CD4-positive, CD25-positive, alpha-beta regulatory T cell (primary cell): ENCODE measurements around the gene SIX4. TPM values are rescaled to one million over a fixed set of nuclear protein-coding genes. Genes with fewer than 3 reads are reported as not detected.
A peak's percentile ranks its signal among the peaks of the same experiment; 100 is the strongest.

ENCODE experiments used
- ATAC-seq, 2 donors: fragments of 150-1000 bp; cut with Tn5 transposase; one replicate each; pipeline ENCODE4 v1.10.0; 2021; ENCODE audit warnings: low read depth in 2 of 2, moderate number of reproducible peaks in 2 of 2, moderate library complexity in 1 of 2
- DNase-seq, 3 donors: peaks; one replicate each; pipeline versions ENCODE4 v3.0.0 to v3.0.0-alpha.2; 2012 to 2022; ENCODE audit warnings: mixed read lengths in 1 of 3
- H3K27ac ChIP-seq: one replicate; pipeline ENCODE4 v1.7.0; 2013; ENCODE audit warnings: mild to moderate bottlenecking, low read length; ENCODE audit not compliant: insufficient read depth, poor library complexity, severe bottlenecking
- H3K27me3 ChIP-seq: one replicate; pipeline ENCODE4 v1.7.0; 2013; ENCODE audit warnings: low read length; ENCODE audit not compliant: control insufficient read depth, insufficient read depth
- H3K36me3 ChIP-seq: one replicate; pipeline ENCODE4 v1.7.0; 2013; ENCODE audit warnings: mild to moderate bottlenecking, low read length, moderate library complexity; ENCODE audit not compliant: control insufficient read depth, insufficient read depth
- H3K4me1 ChIP-seq: 2 replicates; pipeline ENCODE4 v1.7.0; 2013; ENCODE audit warnings: mild to moderate bottlenecking, low read length; ENCODE audit not compliant: insufficient read depth, control insufficient read depth, poor library complexity, severe bottlenecking
- H3K4me3 ChIP-seq: one replicate; pipeline ENCODE4 v1.7.0; 2013; ENCODE audit warnings: low read depth, mild to moderate bottlenecking, low read length, moderate library complexity
- H3K9me3 ChIP-seq, 2 experiments: 1 replicate in 1 of 2; 2 replicates in 1 of 2; pipeline ENCODE4 v1.7.0; 2013; ENCODE audit warnings: low read length in 2 of 2, mild to moderate bottlenecking in 1 of 2, moderate library complexity in 1 of 2; ENCODE audit not compliant: control insufficient read depth in 2 of 2
- H3K27ac Mint-ChIP-seq, 3 donors: one replicate each; pipeline ENCODE4 v1.8.0; 2020 to 2022; ENCODE audit warnings: mild to moderate bottlenecking in 3 of 3, mixed read lengths in 3 of 3, moderate library complexity in 2 of 3
- H3K27me3 Mint-ChIP-seq: one replicate; pipeline ENCODE4 v1.8.0; 2022; ENCODE audit warnings: mild to moderate bottlenecking, mixed read lengths
- H3K36me3 Mint-ChIP-seq: one replicate; pipeline ENCODE4 v1.8.0; 2020; ENCODE audit warnings: mixed read lengths
- H3K4me1 Mint-ChIP-seq, 4 donors: one replicate each; pipeline ENCODE4 v1.8.0; 2020 to 2022; ENCODE audit warnings: mixed read lengths in 4 of 4, mild to moderate bottlenecking in 1 of 4
- H3K4me3 Mint-ChIP-seq, 4 donors: one replicate each; pipeline ENCODE4 v1.8.0; 2020 to 2022; ENCODE audit warnings: mild to moderate bottlenecking in 4 of 4, mixed read lengths in 4 of 4, moderate library complexity in 3 of 4
- H3K9me3 Mint-ChIP-seq, 7 donors: one replicate each; pipeline ENCODE4 v1.8.0; 2020 to 2022; ENCODE audit warnings: mixed read lengths in 7 of 7, mild to moderate bottlenecking in 3 of 7, moderate library complexity in 2 of 7
- polyA plus RNA-seq, 4 donors: library from polyadenylated mRNA; unstranded; fragments of 300-500 nt; fragmentation: Illumina TruSeq; gene quantifications; one replicate each; pipeline ENCODE4 v1.2.3, GENCODE V29; 2021
- total RNA-seq: library from RNA; stranded (reverse); gene quantifications from one replicate; pipeline ENCODE4 v1.2.3, GENCODE V29; 2022

SIX4 gene
- total and polyA plus RNA-seq, 5 donors from 2014 or later, result not detected

DNA sequence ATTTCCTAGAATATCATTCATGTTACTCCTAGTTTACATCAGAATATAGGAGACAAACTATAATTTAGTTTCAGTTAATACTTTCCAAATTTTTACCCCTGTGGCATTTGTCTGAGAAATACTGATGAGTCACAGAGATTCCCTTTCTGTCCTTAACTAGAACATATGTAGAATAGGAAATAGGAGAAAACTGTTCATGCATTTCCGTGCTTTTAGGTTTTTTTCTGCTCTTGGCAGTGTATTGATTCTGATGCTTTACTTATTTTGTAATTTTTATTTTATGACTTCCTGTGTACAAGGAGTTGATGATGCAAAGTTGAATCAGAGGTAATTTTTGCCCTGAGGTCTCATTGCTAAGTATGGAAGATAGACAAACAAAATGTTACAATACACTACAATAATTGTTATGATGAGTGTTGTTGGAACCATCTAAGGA, 33.4 kb upstream of the SIX4 start:
- no peak overlapping the region for H3K4me3 Mint-ChIP-seq
- no peaks in the 10 kb centered on the region for H3K27me3 ChIP-seq
- H3K27ac ChIP-seq, result no peak overlapping the region
- H3K27me3 Mint-ChIP-seq, result no peaks in the 10 kb centered on the region
- ATAC-seq (no peak), DNase-seq (no peak)
- H3K4me3 ChIP-seq, result no peak overlapping the region
- peaks cover 0 to 2% (median 0%) of the 10 kb centered on the region in 7 donors for H3K9me3 Mint-ChIP-seq
- H3K4me1 Mint-ChIP-seq, result peaks cover 21 to 57% (median 42%) of the 10 kb centered on the region in 4 donors
- peak overlapping the region in 1 of 3 donors; percentile 7 for H3K27ac Mint-ChIP-seq
- H3K36me3 Mint-ChIP-seq, result peaks cover 16% of the 10 kb centered on the region
- peaks cover 24% of the 10 kb centered on the region for H3K4me1 ChIP-seq
- H3K9me3 ChIP-seq, result no peaks in the 10 kb centered on the region
- no peaks in the 10 kb centered on the region for H3K36me3 ChIP-seq

GRCh38 chr14:60756847-60757246, 32.7 kb upstream of the SIX4 start:
- Mint-ChIP-seq H3K36me3 (peaks cover 16% of the 10 kb centered on the region), H3K4me1 (peaks cover 21 to 57% (median 42%) of the 10 kb centered on the region in 4 donors), H3K27me3 (no peaks in the 10 kb centered on the region), H3K4me3 (no peak overlapping the region), H3K27ac (no peak overlapping the region), H3K9me3 (peaks cover 0 to 2% (median 0%) of the 10 kb centered on the region in 7 donors)
- Histone ChIP-seq H3K27me3 (no peaks in the 10 kb centered on the region), H3K9me3 (no peaks in the 10 kb centered on the region), H3K27ac (no peak overlapping the region), H3K36me3 (no peaks in the 10 kb centered on the region), H3K4me1 (peaks cover 24% of the 10 kb centered on the region), H3K4me3 (no peak overlapping the region)
- DNase-seq, result no peak
- no peak for ATAC-seq

DNA sequence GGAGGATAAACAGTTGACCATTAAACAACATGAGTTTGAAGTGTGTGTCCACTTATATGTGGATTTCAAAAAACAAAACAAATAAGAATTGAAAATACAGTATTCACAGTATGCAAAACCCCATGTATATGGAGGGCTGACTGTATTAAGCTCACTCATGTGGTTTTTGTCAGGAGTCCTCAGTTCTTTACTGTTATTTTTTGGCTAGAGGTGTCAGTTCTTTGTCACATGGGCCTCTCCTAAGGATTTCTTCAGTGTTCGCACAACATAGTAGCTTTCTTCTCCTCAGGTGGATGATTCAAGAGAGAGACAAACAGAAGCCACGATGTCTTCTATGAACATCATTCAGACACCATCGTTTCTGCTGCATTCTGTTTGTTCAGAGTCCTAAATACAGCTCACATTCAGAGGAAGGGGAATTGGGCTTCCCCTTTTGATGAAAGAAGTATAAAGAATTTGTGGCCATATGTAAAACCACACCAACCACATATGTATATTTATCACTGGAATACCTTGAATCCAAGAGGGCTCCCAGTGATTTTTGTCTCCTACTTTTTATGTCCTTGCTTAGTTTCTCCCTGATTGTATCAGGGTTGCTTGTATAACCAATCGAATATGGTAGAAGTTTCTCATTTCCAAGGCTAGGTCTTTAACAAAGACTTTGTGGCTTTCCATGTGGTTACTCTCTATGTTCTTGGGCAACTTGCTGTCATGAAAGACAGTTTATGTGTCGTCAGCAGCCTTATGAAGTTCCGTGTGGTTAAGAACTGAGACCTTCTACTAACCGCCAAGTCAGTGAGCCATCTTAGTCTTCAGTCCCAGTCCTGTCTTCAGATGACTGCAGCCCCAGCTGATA, 29.3 kb upstream of the SIX4 start:
- peaks cover 12 to 51% (median 32%) of the 10 kb centered on the region in 4 donors for H3K4me1 Mint-ChIP-seq
- peaks cover 15% of the 10 kb centered on the region for H3K36me3 Mint-ChIP-seq
- H3K9me3 ChIP-seq, result no peaks in the 10 kb centered on the region
- H3K4me1 ChIP-seq, result peaks cover 23% of the 10 kb centered on the region
- peak overlapping the region in 2 of 3 donors; percentile 22 to 79 for H3K27ac Mint-ChIP-seq
- no peaks in the 10 kb centered on the region for H3K27me3 ChIP-seq
- peak overlapping the region; percentile 27 for H3K27ac ChIP-seq
- peak overlapping the region in 3 of 4 donors; percentile 2 to 52 (median 21) for H3K4me3 Mint-ChIP-seq
- peak overlapping the region; percentile 51 for H3K4me3 ChIP-seq
- H3K36me3 ChIP-seq, result no peaks in the 10 kb centered on the region
- DNase-seq, result peak; percentile 7 to 85 (median 69)
- ATAC-seq, result peak; percentile 92 to 93
- H3K9me3 Mint-ChIP-seq, result peaks cover 0 to 2% (median 0%) of the 10 kb centered on the region in 7 donors
- H3K27me3 Mint-ChIP-seq, result no peaks in the 10 kb centered on the region

DNA sequence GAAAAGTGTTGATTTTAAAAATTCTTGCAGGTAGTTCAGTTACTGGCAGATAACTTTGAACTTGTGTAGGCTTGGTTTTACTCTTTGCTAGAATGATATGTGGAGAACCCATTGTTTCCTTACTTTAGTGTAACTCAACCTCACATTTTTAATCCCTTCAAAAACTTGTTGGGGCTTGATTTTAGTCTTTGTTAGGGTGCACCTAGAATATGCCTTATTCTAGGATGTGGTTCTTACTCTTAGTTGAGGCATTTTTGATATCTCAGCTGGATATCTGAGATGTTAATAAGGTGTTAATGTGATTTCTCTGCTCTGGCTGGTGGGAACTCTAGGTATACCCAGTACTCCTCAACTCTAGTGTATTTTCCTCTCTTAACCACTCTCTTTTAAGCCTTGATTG, 20.4 kb upstream of the SIX4 start:
- Histone ChIP-seq H3K27me3 (no peaks in the 10 kb centered on the region), H3K36me3 (peaks cover 3% of the 10 kb centered on the region), H3K4me3 (no peak overlapping the region), H3K27ac (no peak overlapping the region), H3K9me3 (peaks cover 0 to 11% of the 10 kb centered on the region in 2 experiments), H3K4me1 (no peaks in the 10 kb centered on the region)
- Mint-ChIP-seq H3K4me3 (no peak overlapping the region), H3K27ac (no peak overlapping the region), H3K36me3 (peaks cover 12% of the 10 kb centered on the region), H3K27me3 (no peaks in the 10 kb centered on the region), H3K4me1 (peaks cover 13 to 22% (median 14%) of the 10 kb centered on the region in 4 donors), H3K9me3 (peaks cover 0 to 13% (median 9%) of the 10 kb centered on the region in 7 donors)
- DNase-seq, result no peak
- no peak for ATAC-seq

- Histone ChIP-seq H3K4me3 (no peak overlapping the region), H3K9me3 (peaks cover 0 to 7% of the 10 kb centered on the region in 2 experiments), H3K27ac (no peak overlapping the region), H3K36me3 (peaks cover 3% of the 10 kb centered on the region), H3K27me3 (peaks cover 2% of the 10 kb centered on the region), H3K4me1 (peaks cover 20% of the 10 kb centered on the region)
- Mint-ChIP-seq H3K27ac (no peak overlapping the region), H3K36me3 (peaks cover 10% of the 10 kb centered on the region), H3K4me3 (peak overlapping the region in 1 of 4 donors; percentile 40), H3K27me3 (peaks cover 7% of the 10 kb centered on the region), H3K9me3 (peaks cover 0 to 13% (median 0%) of the 10 kb centered on the region in 7 donors), H3K4me1 (peaks cover 25 to 54% (median 32%) of the 10 kb centered on the region in 4 donors)
- DNase-seq (no peak), ATAC-seq (no peak)
Measured at GRCh38 chr14:60738843-60739508, 14.8 kb upstream of the SIX4 start.

DNA sequence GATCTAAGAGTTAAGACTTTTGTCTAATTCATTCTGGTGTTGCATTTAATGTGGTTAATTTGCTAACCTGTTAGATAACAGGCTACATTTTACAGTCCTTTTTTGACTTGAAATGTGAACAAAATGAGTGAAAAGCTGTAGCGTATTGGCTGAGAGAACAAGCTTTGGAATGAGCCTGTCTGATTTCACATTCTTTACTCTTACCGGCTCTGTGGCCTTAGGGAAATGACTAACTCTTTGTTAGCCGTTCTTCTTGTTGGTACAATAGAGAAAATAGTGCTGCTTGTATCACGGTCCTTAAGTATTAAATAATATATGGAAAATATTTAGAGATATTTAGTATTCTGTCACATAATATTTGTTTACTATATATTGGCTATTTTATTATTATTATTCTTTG, 12.3 kb upstream of the SIX4 start:
- H3K27ac ChIP-seq, result no peak overlapping the region
- DNase-seq (no peak), ATAC-seq (no peak)
- no peaks in the 10 kb centered on the region for H3K36me3 ChIP-seq
- Mint-ChIP-seq H3K36me3 (no peaks in the 10 kb centered on the region), H3K9me3 (no peaks in the 10 kb centered on the region), H3K27ac (no peak overlapping the region), H3K4me1 (peaks cover 26 to 50% (median 32%) of the 10 kb centered on the region in 4 donors), H3K4me3 (no peak overlapping the region), H3K27me3 (peaks cover 19% of the 10 kb centered on the region)
- H3K4me3 ChIP-seq, result peak overlapping the region; percentile 16
- peaks cover 20% of the 10 kb centered on the region for H3K4me1 ChIP-seq
- peaks cover 10% of the 10 kb centered on the region for H3K27me3 ChIP-seq
- H3K9me3 ChIP-seq, result no peaks in the 10 kb centered on the region

DNA sequence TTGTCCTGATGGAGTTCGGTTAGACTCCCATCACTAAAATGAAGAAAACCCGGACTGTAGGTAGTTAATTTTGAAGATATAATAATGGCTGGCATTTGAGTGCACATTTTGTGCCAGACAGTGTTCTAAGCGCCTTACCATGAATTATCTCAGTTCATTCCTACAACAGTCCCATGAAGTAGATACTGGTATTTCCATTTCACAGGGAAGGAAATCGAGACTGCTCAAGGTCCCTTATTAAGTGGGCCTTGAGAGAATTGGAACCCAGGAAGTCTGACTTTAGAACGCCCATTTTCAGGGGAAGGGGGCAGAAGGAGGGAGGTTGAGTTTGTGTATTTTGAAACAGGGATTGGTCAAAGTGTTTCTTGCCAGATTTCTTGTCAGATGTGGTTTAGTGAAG, 11.3 kb upstream of the SIX4 start:
- peaks cover 0 to 3% (median 0%) of the 10 kb centered on the region in 7 donors for H3K9me3 Mint-ChIP-seq
- no peaks in the 10 kb centered on the region for H3K36me3 Mint-ChIP-seq
- Histone ChIP-seq H3K36me3 (no peaks in the 10 kb centered on the region), H3K4me3 (peak overlapping the region; percentile 96), H3K27ac (no peak overlapping the region), H3K27me3 (peaks cover 10% of the 10 kb centered on the region), H3K4me1 (peaks cover 20% of the 10 kb centered on the region), H3K9me3 (no peaks in the 10 kb centered on the region)
- ATAC-seq (no peak), DNase-seq (peak in 1 of 3 donors; percentile 13)
- H3K27ac Mint-ChIP-seq, result peak overlapping the region; percentile 92 to 98 (median 96)
- peaks cover 23 to 46% (median 31%) of the 10 kb centered on the region in 4 donors for H3K4me1 Mint-ChIP-seq
- H3K27me3 Mint-ChIP-seq, result peaks cover 29% of the 10 kb centered on the region
- H3K4me3 Mint-ChIP-seq, result peak overlapping the region; percentile 96 to 100 (median 98)
